Ramos (cell line): ENCODE results near the gene TM9SF4.
"Not testable (repeated sequence)": the region's sequence is repeated elsewhere in the genome, so short reads cannot be mapped to it uniquely, and the experiment has no call there.

Source experiments
- in situ Hi-C: fragments of 300-500 bp; cut with MboI; formaldehyde crosslinking; loops from one replicate; pipeline ENCODE4 v1.14.3; 2022; ENCODE audit warnings: low sequenced_read_pairs; ENCODE audit not compliant: unreplicated experiment

TM9SF4 gene

DNA sequence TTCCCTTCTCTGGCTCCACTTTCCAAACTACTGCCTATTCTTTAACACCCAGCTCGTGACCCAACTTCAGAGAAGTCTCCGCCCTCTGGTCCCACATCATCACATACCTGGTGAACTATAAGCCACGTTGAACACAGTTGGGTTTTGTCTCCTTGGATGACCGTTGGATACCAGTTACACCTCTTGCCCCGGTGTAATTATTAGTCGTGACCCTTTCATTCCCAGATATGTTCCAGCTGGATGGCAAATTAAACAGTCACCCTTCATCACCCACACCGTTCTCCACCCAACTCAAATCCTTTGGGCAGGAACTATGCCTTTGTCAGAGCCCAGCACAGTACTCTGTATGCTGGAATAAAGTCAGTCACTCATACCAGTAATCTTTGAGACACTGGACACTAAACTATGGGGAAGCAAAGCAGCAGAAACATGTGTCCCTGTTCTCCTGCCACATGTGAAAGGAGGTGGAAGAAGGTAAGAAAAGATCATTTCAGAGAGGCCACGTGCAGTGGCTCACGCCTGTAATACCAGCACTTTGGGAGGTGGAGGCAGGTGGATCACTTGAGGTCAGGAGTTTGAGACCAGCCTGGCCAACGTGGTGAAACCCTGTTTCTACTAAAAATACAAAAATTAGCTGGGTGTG lies 75.6 kb downstream of the TM9SF4 start:
- in situ Hi-C loops = no loop called here

DNA sequence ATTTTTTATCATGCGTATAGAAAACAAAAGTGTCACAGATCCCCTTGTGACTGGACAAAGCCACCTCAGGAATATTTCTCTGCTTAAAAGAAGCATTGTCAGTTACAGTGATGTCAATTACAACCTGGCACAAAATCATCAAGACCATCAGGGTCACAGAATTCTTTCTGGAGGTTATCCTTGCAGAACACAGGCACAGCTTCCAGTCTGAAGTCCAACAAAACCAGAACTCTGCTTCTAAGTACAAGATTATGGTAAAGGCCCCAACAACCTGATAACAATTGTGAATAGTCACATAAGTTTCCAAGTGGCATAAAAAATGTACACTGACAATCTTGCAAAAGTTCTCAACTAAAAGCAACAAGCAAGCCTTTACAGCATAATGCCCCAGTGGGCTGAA lies 77.0 kb downstream of the TM9SF4 start:
- in situ Hi-C loops = no loop called here

GRCh38 chr20:32188376-32189122 lies 79.0 kb downstream of the TM9SF4 start:
- in situ Hi-C loops = no loop called here

- in situ Hi-C loops = no loop called here
Observed at GRCh38 chr20:32189123-32189410, 79.6 kb downstream of the TM9SF4 start.

DNA sequence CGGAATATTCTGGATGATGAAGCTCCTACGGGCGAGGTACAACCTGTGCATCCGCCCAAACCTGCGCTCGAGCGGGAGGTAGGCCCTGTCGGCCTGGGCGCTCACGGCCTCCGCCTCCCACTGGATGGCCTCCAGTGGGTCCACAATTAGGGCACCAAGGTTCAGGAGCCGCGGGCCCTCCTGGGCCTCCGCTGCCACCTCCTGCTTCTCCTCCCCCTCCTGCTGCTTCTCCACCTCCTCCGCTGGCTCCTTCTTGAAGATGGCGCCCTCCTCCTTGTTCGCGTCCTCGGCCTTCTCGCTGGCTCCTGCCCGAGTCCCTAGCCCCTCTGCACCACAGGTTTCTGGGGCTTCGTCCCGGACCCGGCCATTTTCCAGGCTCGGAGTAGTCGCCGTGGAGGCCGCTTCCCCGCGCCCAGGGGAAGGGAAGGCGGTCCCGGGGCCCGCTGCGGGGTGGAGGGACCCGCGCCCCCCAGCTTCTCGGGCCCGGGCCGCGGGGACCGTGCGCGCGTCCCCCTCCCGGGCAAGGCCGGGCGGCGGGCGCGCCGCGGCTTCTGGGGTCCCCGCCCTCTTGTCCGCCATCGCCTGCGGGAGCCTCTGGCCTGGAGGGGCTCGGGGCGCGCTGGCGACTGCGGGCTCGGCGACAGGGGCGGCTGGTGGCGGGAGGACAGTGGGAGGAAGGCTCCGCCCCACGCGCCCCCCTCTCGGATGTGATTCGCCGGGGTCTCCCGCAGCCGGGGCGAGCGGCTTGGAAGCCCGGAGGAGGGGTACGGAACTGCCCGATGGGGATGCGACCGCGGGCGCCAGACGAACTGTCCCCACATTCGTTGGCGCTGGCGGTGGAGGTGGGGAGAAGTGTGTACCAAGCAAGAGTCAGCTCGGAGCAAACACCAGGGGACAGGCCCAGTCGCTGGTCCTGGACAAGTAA lies 80.4 kb downstream of the TM9SF4 start:
- in situ Hi-C loops = no loop called here

GRCh38 chr20:32190616-32191415 lies 81.3 kb downstream of the TM9SF4 start:
- in situ Hi-C loops = no loop called here

DNA sequence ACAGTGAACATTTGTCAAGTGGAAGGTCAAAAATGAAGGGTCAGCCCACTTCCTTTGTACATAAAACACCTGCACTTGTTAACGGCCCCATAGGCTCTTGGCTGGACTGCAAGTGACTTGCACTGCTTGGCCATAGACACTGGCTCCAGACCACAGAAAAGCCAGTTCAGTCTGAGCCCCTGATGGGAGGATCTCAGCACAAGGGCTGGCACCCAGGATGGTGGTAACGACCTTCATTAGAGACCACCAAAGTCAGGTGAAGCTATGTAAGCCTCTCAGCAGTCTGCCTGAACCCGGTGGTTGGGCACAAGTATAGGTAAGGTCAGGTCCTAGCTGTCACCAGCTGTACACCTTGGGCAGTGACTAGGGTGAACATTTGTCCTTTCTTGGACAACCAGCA lies 81.9 kb downstream of the TM9SF4 start:
- in situ Hi-C loops = no loop called here

DNA sequence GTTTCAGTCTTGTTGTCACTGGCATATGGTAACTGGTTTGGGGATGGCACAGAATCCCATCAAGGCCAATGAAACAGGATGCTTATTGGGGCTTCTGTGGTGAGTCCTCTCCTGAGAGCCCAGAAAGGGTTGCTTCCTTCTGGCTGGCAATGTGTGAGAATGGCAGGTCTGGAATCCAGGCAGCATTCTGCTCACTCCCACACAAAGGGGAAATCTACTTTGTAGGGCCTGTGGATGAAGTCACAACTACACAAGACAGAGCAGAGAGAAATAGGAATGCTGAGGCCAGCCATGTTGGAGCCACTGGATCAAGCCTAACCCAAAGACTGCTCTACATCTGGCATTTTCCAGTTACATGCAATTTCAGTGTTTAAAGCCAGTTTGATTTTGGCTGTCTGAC lies 82.4 kb downstream of the TM9SF4 start:
- in situ Hi-C loops = no loop called here

DNA sequence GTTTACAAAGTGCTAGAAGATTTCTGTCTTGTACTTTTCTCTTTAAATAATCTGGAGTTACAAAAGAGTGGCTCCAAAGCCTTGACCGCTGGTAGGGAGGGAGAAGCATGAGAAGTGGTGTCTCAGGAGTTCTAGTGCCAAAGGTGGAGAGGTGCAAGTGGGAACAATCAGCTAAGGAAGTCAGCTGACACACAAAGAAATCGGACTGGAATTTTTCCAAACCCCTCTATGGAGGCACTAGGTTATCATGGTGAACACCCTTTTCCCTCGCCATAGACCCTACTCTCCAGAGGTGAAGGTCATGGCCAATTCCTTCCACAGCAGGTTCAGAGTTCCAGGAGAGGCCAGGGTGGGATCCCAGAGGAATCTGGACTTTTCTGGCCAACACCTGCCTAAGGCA lies 83.2 kb downstream of the TM9SF4 start:
- in situ Hi-C loops = no loop called here

DNA sequence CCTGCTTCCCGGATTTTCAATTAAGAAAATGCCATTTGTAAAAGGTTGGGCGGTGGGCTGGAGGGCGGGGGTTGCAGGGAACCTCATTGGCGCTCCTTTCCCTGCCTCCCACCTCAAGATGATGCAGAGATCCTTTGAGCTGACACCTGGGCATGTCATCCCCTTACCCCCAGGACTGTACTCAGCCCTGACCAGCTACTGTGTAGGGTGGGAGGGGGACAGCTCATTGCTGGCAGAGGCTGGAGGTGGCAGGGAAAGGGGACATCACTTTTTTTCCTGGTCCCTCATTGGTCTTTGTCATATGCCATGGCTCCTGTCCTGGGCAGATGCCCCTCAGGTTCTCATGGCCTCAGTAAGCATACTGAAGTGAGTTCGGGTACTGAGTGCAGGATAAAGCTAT lies 83.8 kb downstream of the TM9SF4 start:
- in situ Hi-C loops = not testable (repeated sequence)

DNA sequence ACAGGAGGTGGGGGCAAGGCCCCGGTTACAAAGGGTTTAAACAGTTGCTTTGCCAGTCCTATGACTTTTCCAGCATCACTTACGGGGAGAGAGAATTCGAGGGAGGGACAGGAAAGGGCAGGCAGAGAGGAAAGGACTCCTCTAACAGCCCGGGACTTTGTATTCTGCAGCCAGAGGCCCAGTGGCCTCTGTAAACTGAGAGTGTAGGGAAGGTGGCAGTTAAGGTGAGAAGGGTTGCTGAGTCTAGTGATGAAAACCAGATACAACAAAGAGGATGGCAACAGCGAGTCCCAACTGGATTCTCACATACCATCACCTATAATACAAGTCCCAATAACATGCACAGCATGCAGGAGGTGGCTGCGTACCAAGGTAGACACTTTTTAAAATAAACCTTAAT lies 84.5 kb downstream of the TM9SF4 start:
- in situ Hi-C loops = no loop called here

- in situ Hi-C loops = no loop called here
Observed at GRCh38 chr20:32195581-32195980, 86.1 kb downstream of the TM9SF4 start.

DNA sequence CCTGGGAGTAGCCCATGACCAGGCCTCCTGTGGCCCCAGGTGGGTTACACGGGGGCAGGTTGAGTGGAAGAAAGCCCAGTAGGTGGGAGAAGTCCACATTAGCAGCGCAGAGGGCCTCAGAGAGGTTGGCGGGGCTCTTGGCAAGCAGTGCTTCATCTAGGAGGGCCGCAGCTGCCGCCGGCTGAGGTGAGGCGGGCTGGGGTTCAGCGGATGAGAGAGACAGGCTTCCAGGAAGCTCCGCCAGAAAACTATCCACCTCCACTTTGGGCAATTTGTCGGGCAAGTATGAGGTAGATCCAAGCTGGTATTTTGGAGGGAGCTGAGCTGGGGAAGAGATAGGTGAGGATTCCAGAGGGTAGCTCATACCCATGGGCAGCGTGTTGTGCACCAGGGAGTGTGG lies 87.1 kb downstream of the TM9SF4 start:
- in situ Hi-C loops = not testable (repeated sequence)

DNA sequence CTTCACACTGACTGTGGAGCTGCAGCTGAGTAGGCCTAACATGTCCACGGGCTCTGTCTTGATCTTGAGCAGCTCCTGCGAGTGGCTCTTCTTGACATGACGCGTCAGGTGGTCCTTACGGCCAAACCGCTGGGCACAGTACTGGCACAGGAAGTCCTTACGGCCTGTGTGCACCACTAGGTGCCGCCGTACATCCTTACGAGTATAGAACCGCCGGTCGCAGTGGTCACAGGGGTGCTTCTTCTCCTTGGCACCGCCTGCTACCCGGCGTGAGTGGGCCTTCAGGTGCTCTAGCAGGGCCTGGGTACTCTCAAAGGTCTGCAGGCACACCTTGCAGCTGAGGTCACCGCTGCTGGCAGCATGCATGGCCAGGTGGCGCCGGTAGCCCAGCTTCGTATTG lies 87.6 kb downstream of the TM9SF4 start:
- in situ Hi-C loops = not testable (repeated sequence)

GRCh38 chr20:32199006-32199405 lies 89.5 kb downstream of the TM9SF4 start:
- in situ Hi-C loops = no loop called here

GRCh38 chr20:32201296-32201976 lies 91.9 kb downstream of the TM9SF4 start:
- in situ Hi-C loops = no loop called here

GRCh38 chr20:32201977-32202363 lies 92.5 kb downstream of the TM9SF4 start:
- in situ Hi-C loops = no loop called here

- in situ Hi-C loops = no loop called here
Observed at GRCh38 chr20:32203356-32204204, 94.1 kb downstream of the TM9SF4 start.
